Germinal center (tissue), 1 donor: ENCODE measurements around the gene CHMP2A.

Source experiments
- DNase-seq: peaks from one replicate; pipeline ENCODE4 v3.0.0; 2012; ENCODE audit warnings: mixed read lengths, low spot score

The CHMP2A gene

GRCh38 chr19:58538257-58539168, 16.4 kb downstream of the CHMP2A start:
- DNase-seq = no peak

- DNase-seq = no peak
These were observed 17.8 kb downstream of the CHMP2A start for GRCh38 chr19:58536852-58537798.

- no peak for DNase-seq
These were observed 19.0 kb downstream of the CHMP2A start for GRCh38 chr19:58535857-58536256.

- DNase-seq = no peak
These were observed 23.7 kb downstream of the CHMP2A start for GRCh38 chr19:58531034-58531840.

GRCh38 chr19:58529405-58529804, 25.5 kb downstream of the CHMP2A start:
- DNase-seq = no peak

GRCh38 chr19:58522709-58523108, 32.2 kb downstream of the CHMP2A start:
- DNase-seq = no peak

- no peak for DNase-seq
These were observed 33.3 kb downstream of the CHMP2A start for GRCh38 chr19:58521651-58522050.

- DNase-seq = no peak
These were observed 34.7 kb downstream of the CHMP2A start for GRCh38 chr19:58520257-58520599.

- peak; percentile 83 for DNase-seq
These were observed 35.3 kb downstream of the CHMP2A start, which contains the start of gene ZBTB45 for GRCh38 chr19:58519355-58520256. Gene ZBTB45 (minus strand): TSS chr19:58519810. CDS start chr19:58517673, 2,137 bp downstream.

GRCh38 chr19:58519087-58519354, 35.9 kb downstream of the CHMP2A start:
- peak; percentile 51 for DNase-seq

- DNase-seq = no peak
These were observed 36.4 kb downstream of the CHMP2A start for GRCh38 chr19:58518256-58519086.

- no peak for DNase-seq
These were observed 37.7 kb downstream of the CHMP2A start for GRCh38 chr19:58516964-58517833.

GRCh38 chr19:58516246-58516836, 38.6 kb downstream of the CHMP2A start:
- no peak for DNase-seq

- no peak for DNase-seq
These were observed 39.6 kb downstream of the CHMP2A start for GRCh38 chr19:58515259-58515658.

- no peak for DNase-seq
These were observed 40.3 kb downstream of the CHMP2A start for GRCh38 chr19:58514564-58515022.

GRCh38 chr19:58513694-58514563, 41.0 kb downstream of the CHMP2A start:
- peak; percentile 93 for DNase-seq

GRCh38 chr19:58513213-58513693, 41.7 kb downstream of the CHMP2A start:
- no peak for DNase-seq
